Heart left ventricle (tissue), 13 donors: Measurements from ENCODE around the gene TLX2.

ENCODE experiments used
- POLR2A ChIP-seq, 2 donors: fragments of 450-650 bp; IDR thresholded peaks; one replicate each; pipeline ENCODE4 v1.6.1; 2017; ENCODE audit warnings: antibody characterized with exemption in 2 of 2, mild to moderate bottlenecking in 2 of 2, moderate library complexity in 2 of 2
- TF ChIP-seq, protein P1 (sequence below), 12 donors: fragments of 200-600 bp; sonication (generic) in 4 of 12; IDR thresholded peaks; one replicate each; pipeline versions ENCODE4 v1.5.0 to v1.8.0; 2018 to 2022; ENCODE audit warnings: antibody characterized with exemption in 12 of 12, mild to moderate bottlenecking in 5 of 12
- donor health status: ischemic (EF 13 %, LVEDD 7.1; RV severe dilation, severe dysfunction).
- donor health status: DM: no; HTN: yes; CAD: no.
- donor health status: DM: no; HTN: no; CAD: no.
- donor health status: ischemic (EF 25% LVEDD 6.9; RV normal size, moderate dysfunction).
- donor health status: ischemic (EF 25% LVEDD 5.7; RV mildly dilated, moderate dysfunction).
- donor health status: ischemic (EF 35%, LVEDD 5.7; RV mildly dilated, moderate dysfunction).
- donor health status: nonischemic (EF 11% LVEDD 7.7; RV severe dilation, severe dysfunction).
- donor health status: DM: yes; HTN: yes; CAD: no.
- donor health status: PGD.
- donor health status: ischemic (EF 29% LVEDD 5.4; RV normal size, mild dysfunction).
- donor health status: nonischemic (EF 23%, LVEDD 6.1; RV moderate dilation, normal function).

DNA sequence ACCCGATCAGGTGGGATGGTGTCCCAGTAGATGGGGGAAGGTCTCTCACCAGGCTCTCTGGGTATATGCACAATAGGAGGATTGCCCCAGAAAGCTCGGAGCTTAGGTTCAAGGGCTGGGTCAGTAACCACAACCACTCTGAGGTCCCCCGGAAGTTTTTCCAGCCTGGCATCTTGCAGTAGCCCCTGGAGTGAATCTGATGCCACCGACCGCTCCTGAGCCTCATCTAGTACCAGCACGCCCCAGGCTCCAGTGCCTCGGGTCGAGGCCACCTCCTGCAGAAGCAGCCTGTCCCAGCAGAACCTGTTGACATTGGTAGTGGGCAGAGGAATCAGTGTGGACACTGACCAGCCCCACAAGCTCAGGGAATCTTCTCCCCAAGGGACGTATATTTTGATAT lies 9.8 kb downstream of the TLX2 start:
- TF ChIP-seq POLR2A (IDR thresholded peaks at IDR 0.05), result no peak
- TF ChIP-seq, protein P1, sequence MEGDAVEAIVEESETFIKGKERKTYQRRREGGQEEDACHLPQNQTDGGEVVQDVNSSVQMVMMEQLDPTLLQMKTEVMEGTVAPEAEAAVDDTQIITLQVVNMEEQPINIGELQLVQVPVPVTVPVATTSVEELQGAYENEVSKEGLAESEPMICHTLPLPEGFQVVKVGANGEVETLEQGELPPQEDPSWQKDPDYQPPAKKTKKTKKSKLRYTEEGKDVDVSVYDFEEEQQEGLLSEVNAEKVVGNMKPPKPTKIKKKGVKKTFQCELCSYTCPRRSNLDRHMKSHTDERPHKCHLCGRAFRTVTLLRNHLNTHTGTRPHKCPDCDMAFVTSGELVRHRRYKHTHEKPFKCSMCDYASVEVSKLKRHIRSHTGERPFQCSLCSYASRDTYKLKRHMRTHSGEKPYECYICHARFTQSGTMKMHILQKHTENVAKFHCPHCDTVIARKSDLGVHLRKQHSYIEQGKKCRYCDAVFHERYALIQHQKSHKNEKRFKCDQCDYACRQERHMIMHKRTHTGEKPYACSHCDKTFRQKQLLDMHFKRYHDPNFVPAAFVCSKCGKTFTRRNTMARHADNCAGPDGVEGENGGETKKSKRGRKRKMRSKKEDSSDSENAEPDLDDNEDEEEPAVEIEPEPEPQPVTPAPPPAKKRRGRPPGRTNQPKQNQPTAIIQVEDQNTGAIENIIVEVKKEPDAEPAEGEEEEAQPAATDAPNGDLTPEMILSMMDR (IDR thresholded peaks at IDR 0.05), result no peak
